Gastrocnemius medialis (tissue), 4 donors: Measurements from ENCODE around the gene ZNF236. TPM values are rescaled to one million over a fixed set of nuclear protein-coding genes. Genes with fewer than 3 reads are reported as not detected.
"Not testable (repeated sequence)": the region's sequence is repeated elsewhere in the genome, so short reads cannot be mapped to it uniquely, and the experiment has no call there.

Experiments used
- ATAC-seq, 2 donors: fragments of 150-250 bp; one replicate each; pipeline ENCODE4 v1.9.1; 2016
- DNase-seq, 2 donors: peaks; one replicate each; pipeline ENCODE4 v3.0.0-alpha.2; 2019
- H3K27ac ChIP-seq, 4 donors: fragments of 200-600 bp; sonication (generic); 1 replicate in 1 of 4; 2 replicates in 3 of 4; pipeline ENCODE4 v1.5.1; 2016 to 2018; ENCODE audit warnings: mild to moderate bottlenecking in 2 of 4, moderate library complexity in 1 of 4
- H3K27me3 ChIP-seq, 3 donors: fragments of 200-600 bp; sonication (generic) in 2 of 3; 1 replicate in 1 of 3; 2 replicates in 2 of 3; pipeline versions ENCODE4 v1.5.1 to v1.6.0; 2016 to 2019; ENCODE audit warnings: mild to moderate bottlenecking in 1 of 3, moderate library complexity in 1 of 3
- H3K36me3 ChIP-seq, 2 donors: fragments of 200-600 bp; sonication (generic) in 1 of 2; one replicate each; pipeline ENCODE4 v1.5.1; 2017 to 2018
- H3K4me1 ChIP-seq, 2 donors: fragments of 200-600 bp; sonication (generic) in 1 of 2; one replicate each; pipeline ENCODE4 v1.5.1; 2016 to 2017; ENCODE audit warnings: mild to moderate bottlenecking in 2 of 2
- H3K4me3 ChIP-seq, 4 donors: fragments of 200-600 bp; sonication (generic) in 3 of 4; 1 replicate in 1 of 4; 2 replicates in 3 of 4; pipeline ENCODE4 v1.5.1; 2016 to 2019; ENCODE audit warnings: mild to moderate bottlenecking in 2 of 4
- H3K9me3 ChIP-seq, 3 donors: fragments of 200-600 bp; sonication (generic) in 2 of 3; 1 replicate in 1 of 3; 2 replicates in 2 of 3; pipeline ENCODE4 v1.5.1; 2016 to 2019
- CTCF ChIP-seq, 5 experiments: fragments of 450-650 bp in 3 of 5; fragments of 200-600 bp in 2 of 5; sonication (generic) in 2 of 5; IDR thresholded peaks in 4 of 5; conservative IDR thresholded peaks in 1 of 5; 1 replicate in 4 of 5; 2 replicates in 1 of 5; pipeline ENCODE4 v1.5.1; 2016 to 2019; ENCODE audit warnings: antibody characterized with exemption in 5 of 5, mild to moderate bottlenecking in 3 of 5, moderate library complexity in 3 of 5
- POLR2A ChIP-seq, 2 donors: fragments of 450-650 bp; IDR thresholded peaks; one replicate each; pipeline ENCODE4 v1.6.1; 2017; ENCODE audit warnings: antibody characterized with exemption in 2 of 2, mild to moderate bottlenecking in 2 of 2, moderate library complexity in 2 of 2
- in situ Hi-C, 4 donors: fragments of 200-750 bp; cut with MboI; loops; one replicate each; pipeline versions ENCODE4 v1.15.0 to v1.8.0; 2017; ENCODE audit warnings: low sequenced_read_pairs in 4 of 4
- intact Hi-C: fragments of 100-400 bp; cut with DNase I; formaldehyde crosslinking; loops from one replicate; pipeline ENCODE4 v1.15.1; 2023; ENCODE audit warnings: low total_unique reads
- total RNA-seq, 4 donors: library from RNA; depleted of rRNA; stranded (reverse); fragments of >200 nt; gene quantifications; one replicate each; pipeline versions ENCODE4 v1.1.0 to v1.2.3, GENCODE V29; 2016

The ZNF236 gene
- total RNA-seq, 4 donors from 2014 or later = 6.2 to 7.1 (median 6.5) TPM

- intact Hi-C loops = no loop called here
- in situ Hi-C loops = loop anchor here in 2 of 4 donors (10.0 to 25.0 kb wide), 4 partner anchors 62 to 226 kb away; partner anchors contain the start of gene ZNF236 (in 1 of the 2)
- no peak for TF ChIP-seq CTCF (IDR thresholded peaks at IDR 0.05 in 4 of 5, conservative IDR thresholded peaks at IDR 0.05 in 1 of 5)
- Histone ChIP-seq H3K4me1 (no peaks in the 10 kb centered on the region), H3K27me3 (no peaks in the 10 kb centered on the region), H3K9me3 (no peaks in the 10 kb centered on the region), H3K27ac (no peak overlapping the region), H3K4me3 (no peak overlapping the region), H3K36me3 (no peaks in the 10 kb centered on the region)
- ATAC-seq (no peak), DNase-seq (no peak)
These were observed 164.0 kb downstream of the ZNF236 start for GRCh38 chr18:76986406-76986805.

GRCh38 chr18:76988031-76988826, 165.9 kb downstream of the ZNF236 start:
- DNase-seq = peak; percentile 40 to 41
- peak overlapping the region in 1 of 4 donors; percentile 26 for H3K27ac ChIP-seq
- H3K27me3 ChIP-seq = no peaks in the 10 kb centered on the region
- intact Hi-C loops = no loop called here
- H3K4me1 ChIP-seq = no peaks in the 10 kb centered on the region
- TF ChIP-seq CTCF (IDR thresholded peaks at IDR 0.05 in 4 of 5, conservative IDR thresholded peaks at IDR 0.05 in 1 of 5) (no peak), POLR2A (IDR thresholded peaks at IDR 0.05) (no peak)
- no peaks in the 10 kb centered on the region for H3K36me3 ChIP-seq
- H3K9me3 ChIP-seq = no peaks in the 10 kb centered on the region
- ATAC-seq = peak in 1 of 2 donors; percentile 31
- in situ Hi-C loops = loop anchor here in 2 of 4 donors (10.0 to 25.0 kb wide), 4 partner anchors 63 to 224 kb away; partner anchors contain the start of gene ZNF236 (in 1 of the 2)
- no peak overlapping the region for H3K4me3 ChIP-seq

- Histone ChIP-seq H3K36me3 (no peaks in the 10 kb centered on the region), H3K4me3 (no peak overlapping the region), H3K27me3 (no peaks in the 10 kb centered on the region), H3K27ac (no peak overlapping the region), H3K9me3 (no peaks in the 10 kb centered on the region), H3K4me1 (no peaks in the 10 kb centered on the region)
- no peak for TF ChIP-seq POLR2A (IDR thresholded peaks at IDR 0.05)
- TF ChIP-seq CTCF (IDR thresholded peaks at IDR 0.05 in 4 of 5, conservative IDR thresholded peaks at IDR 0.05 in 1 of 5) = no peak
- DNase-seq (no peak), ATAC-seq (no peak)
- in situ Hi-C loops (loop anchor here in 2 of 4 donors (10.0 to 25.0 kb wide), 4 partner anchors 64 to 223 kb away; partner anchors contain the start of gene ZNF236 (in 1 of the 2)), intact Hi-C loops (no loop called here)
These were observed 166.7 kb downstream of the ZNF236 start for GRCh38 chr18:76988827-76989646.

- no peak for DNase-seq
- Histone ChIP-seq H3K27ac (no peak overlapping the region), H3K4me3 (no peak overlapping the region), H3K9me3 (no peaks in the 10 kb centered on the region), H3K4me1 (no peaks in the 10 kb centered on the region), H3K27me3 (no peaks in the 10 kb centered on the region), H3K36me3 (no peaks in the 10 kb centered on the region)
- TF ChIP-seq POLR2A (IDR thresholded peaks at IDR 0.05) (no peak), CTCF (IDR thresholded peaks at IDR 0.05 in 4 of 5, conservative IDR thresholded peaks at IDR 0.05 in 1 of 5) (no peak)
- intact Hi-C loops (no loop called here), in situ Hi-C loops (loop anchor here in 3 of 4 donors (10.0 to 25.0 kb wide), 5 partner anchors 65 to 223 kb away; partner anchors contain the start of gene ZNF236 (in 1 of the 3))
- ATAC-seq = no peak
These were observed 167.4 kb downstream of the ZNF236 start for GRCh38 chr18:76989647-76990190.

- in situ Hi-C loops = loop anchor here in 3 of 4 donors (10.0 to 25.0 kb wide), 3 partner anchors 178 to 222 kb away; partner anchors contain the start of gene ZNF236 (in 1 of the 3)
- H3K4me3 ChIP-seq, DNase-seq, H3K27ac ChIP-seq, H3K36me3 ChIP-seq, intact Hi-C loops, H3K4me1 ChIP-seq, H3K9me3 ChIP-seq, H3K27me3 ChIP-seq, ATAC-seq: not testable (repeated sequence)
These were observed 168.1 kb downstream of the ZNF236 start for GRCh38 chr18:76990343-76991020.
